NOMO-1 treated with dmso at 0.1 percent for 144 hours (cell line): ENCODE results near the gene RLN3.

Experiments used
- DNase-seq: peaks from one replicate; lab custom pipeline; 2025; ENCODE audit not compliant: unreplicated experiment; lab: John Stamatoyannopoulos, UW

The RLN3 gene

GRCh38 chr19:14053500-14053899 lies 25.6 kb downstream of the RLN3 start:
- no peak for DNase-seq

- DNase-seq = no peak
These were observed 26.2 kb downstream of the RLN3 start for GRCh38 chr19:14054099-14054498.

GRCh38 chr19:14054721-14055120 lies 26.8 kb downstream of the RLN3 start:
- DNase-seq = no peak

GRCh38 chr19:14055396-14055795 lies 27.4 kb downstream of the RLN3 start:
- DNase-seq = no peak

GRCh38 chr19:14056069-14056666 lies 28.2 kb downstream of the RLN3 start:
- no peak for DNase-seq

- no peak for DNase-seq
These were observed 28.9 kb downstream of the RLN3 start for GRCh38 chr19:14056741-14057356.

- DNase-seq = no peak
These were observed 30.5 kb downstream of the RLN3 start for GRCh38 chr19:14058182-14059092.

- DNase-seq = no peak
These were observed 31.1 kb downstream of the RLN3 start for GRCh38 chr19:14059093-14059480.

GRCh38 chr19:14059652-14060155 lies 31.8 kb downstream of the RLN3 start:
- no peak for DNase-seq

GRCh38 chr19:14061081-14061749 lies 33.3 kb downstream of the RLN3 start:
- DNase-seq = no peak

- no peak for DNase-seq
These were observed 34.0 kb downstream of the RLN3 start, which contains the start of gene PALM3 for GRCh38 chr19:14061751-14062557. TSS of gene PALM3 (minus strand) at chr19:14062076. CDS start at chr19:14061980, 96 bp downstream.

- DNase-seq = no peak
These were observed 34.6 kb downstream of the RLN3 start for GRCh38 chr19:14062558-14062855.

GRCh38 chr19:14063105-14063504 lies 35.2 kb downstream of the RLN3 start:
- DNase-seq = no peak

- DNase-seq = no peak
These were observed 38.2 kb downstream of the RLN3 start for GRCh38 chr19:14066134-14066533.

- no peak for DNase-seq
These were observed 42.5 kb downstream of the RLN3 start for GRCh38 chr19:14070268-14071050.

- DNase-seq = no peak
These were observed 44.8 kb downstream of the RLN3 start, which contains the start of gene MISP3 for GRCh38 chr19:14072535-14073260. TSS of gene MISP3 (plus strand) at chr19:14072786. CDS start at chr19:14073310, 524 bp downstream.

- peak; percentile 73 for DNase-seq
These were observed 45.4 kb downstream of the RLN3 start for GRCh38 chr19:14073261-14073924.
